ENCODE results near the gene CTDSP2.
"Not testable (repeated sequence)": the region's sequence is repeated elsewhere in the genome, so short reads cannot be mapped to it uniquely, and the experiment has no call there.

The CTDSP2 gene

GRCh38 chr12:57834086-57834876 is 12.2 kb downstream of the CTDSP2 start:
- peaks cover 85% of the 10 kb centered on the region for H3K4me1 Mint-ChIP-seq
- peak overlapping the region; percentile 84 for H3K27ac Mint-ChIP-seq
- no peaks in the 10 kb centered on the region for H3K9me3 Mint-ChIP-seq
- H3K4me3 Mint-ChIP-seq, result peak overlapping the region; percentile 3
- H3K27me3 Mint-ChIP-seq, result no peaks in the 10 kb centered on the region
- no peaks in the 10 kb centered on the region for H3K36me3 Mint-ChIP-seq

- Mint-ChIP-seq H3K4me3 (peak overlapping the region; percentile 46), H3K36me3 (no peaks in the 10 kb centered on the region), H3K9me3 (no peaks in the 10 kb centered on the region), H3K4me1 (peaks cover 83% of the 10 kb centered on the region), H3K27me3 (no peaks in the 10 kb centered on the region), H3K27ac (peak overlapping the region; percentile 77)
These were observed 12.9 kb downstream of the CTDSP2 start for GRCh38 chr12:57833672-57834071.

- Mint-ChIP-seq H3K4me3 (no peak overlapping the region), H3K27ac (no peak overlapping the region), H3K36me3 (no peaks in the 10 kb centered on the region), H3K4me1 (peaks cover 79% of the 10 kb centered on the region), H3K9me3 (no peaks in the 10 kb centered on the region), H3K27me3 (no peaks in the 10 kb centered on the region)
These were observed 13.6 kb downstream of the CTDSP2 start for GRCh38 chr12:57832966-57833365.

- H3K4me3 Mint-ChIP-seq, result no peak overlapping the region
- no peaks in the 10 kb centered on the region for H3K27me3 Mint-ChIP-seq
- no peaks in the 10 kb centered on the region for H3K9me3 Mint-ChIP-seq
- peak overlapping the region; percentile 87 for H3K27ac Mint-ChIP-seq
- peaks cover 4% of the 10 kb centered on the region for H3K36me3 Mint-ChIP-seq
- peaks cover 64% of the 10 kb centered on the region for H3K4me1 Mint-ChIP-seq
These were observed 16.1 kb downstream of the CTDSP2 start for GRCh38 chr12:57830393-57830792.

- peaks cover 6% of the 10 kb centered on the region for H3K36me3 Mint-ChIP-seq
- no peaks in the 10 kb centered on the region for H3K9me3 Mint-ChIP-seq
- no peak overlapping the region for H3K4me3 Mint-ChIP-seq
- peak overlapping the region; percentile 87 for H3K27ac Mint-ChIP-seq
- H3K4me1 Mint-ChIP-seq, result peaks cover 57% of the 10 kb centered on the region
- no peaks in the 10 kb centered on the region for H3K27me3 Mint-ChIP-seq
These were observed 17.3 kb downstream of the CTDSP2 start for GRCh38 chr12:57829025-57829777.

GRCh38 chr12:57826966-57827365 is 19.6 kb downstream of the CTDSP2 start:
- H3K9me3 Mint-ChIP-seq, result no peaks in the 10 kb centered on the region

GRCh38 chr12:57826400-57826799 is 20.1 kb downstream of the CTDSP2 start:
- peak overlapping the region; percentile 51 for H3K27ac Mint-ChIP-seq
- H3K9me3 Mint-ChIP-seq, result no peaks in the 10 kb centered on the region
- no peak overlapping the region for H3K4me3 Mint-ChIP-seq
- peaks cover 6% of the 10 kb centered on the region for H3K36me3 Mint-ChIP-seq
- no peaks in the 10 kb centered on the region for H3K27me3 Mint-ChIP-seq
- peaks cover 33% of the 10 kb centered on the region for H3K4me1 Mint-ChIP-seq

More at GRCh38 chr12:57826966-57827365, 19.6 kb downstream of the CTDSP2 start:
- no peak overlapping the region for H3K4me3 Mint-ChIP-seq
- H3K4me1 Mint-ChIP-seq, result peaks cover 37% of the 10 kb centered on the region
- H3K27me3 Mint-ChIP-seq, result no peaks in the 10 kb centered on the region
- peak overlapping the region; percentile 90 for H3K27ac Mint-ChIP-seq
- peaks cover 6% of the 10 kb centered on the region for H3K36me3 Mint-ChIP-seq

GRCh38 chr12:57825451-57825850 is 21.1 kb downstream of the CTDSP2 start:
- H3K4me3 Mint-ChIP-seq, result no peak overlapping the region
- peak overlapping the region; percentile 88 for H3K27ac Mint-ChIP-seq
- no peaks in the 10 kb centered on the region for H3K27me3 Mint-ChIP-seq
- H3K4me1 Mint-ChIP-seq, result peaks cover 28% of the 10 kb centered on the region
- no peaks in the 10 kb centered on the region for H3K9me3 Mint-ChIP-seq
- peaks cover 6% of the 10 kb centered on the region for H3K36me3 Mint-ChIP-seq

- no peaks in the 10 kb centered on the region for H3K9me3 Mint-ChIP-seq
- no peaks in the 10 kb centered on the region for H3K27me3 Mint-ChIP-seq
- peaks cover 17% of the 10 kb centered on the region for H3K4me1 Mint-ChIP-seq
- H3K4me3 Mint-ChIP-seq, result no peak overlapping the region
- peak overlapping the region; percentile 59 for H3K27ac Mint-ChIP-seq
- peaks cover 7% of the 10 kb centered on the region for H3K36me3 Mint-ChIP-seq
These were observed 22.5 kb downstream of the CTDSP2 start for GRCh38 chr12:57823908-57824640.

GRCh38 chr12:57823131-57823907 is 23.2 kb downstream of the CTDSP2 start:
- H3K36me3 Mint-ChIP-seq, result peaks cover 11% of the 10 kb centered on the region
- no peak overlapping the region for H3K4me3 Mint-ChIP-seq
- no peaks in the 10 kb centered on the region for H3K9me3 Mint-ChIP-seq
- no peaks in the 10 kb centered on the region for H3K27me3 Mint-ChIP-seq
- H3K4me1 Mint-ChIP-seq, result peaks cover 17% of the 10 kb centered on the region
- H3K27ac Mint-ChIP-seq, result peak overlapping the region; percentile 59

- Mint-ChIP-seq H3K4me3 (no peak overlapping the region), H3K9me3 (no peaks in the 10 kb centered on the region), H3K27ac (peak overlapping the region; percentile 55), H3K27me3 (no peaks in the 10 kb centered on the region), H3K4me1 (peaks cover 18% of the 10 kb centered on the region), H3K36me3 (peaks cover 11% of the 10 kb centered on the region)
These were observed 24.0 kb downstream of the CTDSP2 start for GRCh38 chr12:57822392-57823130.

- no peak overlapping the region for H3K27ac Mint-ChIP-seq
- H3K4me3 Mint-ChIP-seq, result no peak overlapping the region
- H3K36me3 Mint-ChIP-seq, result peaks cover 8% of the 10 kb centered on the region
- H3K9me3 Mint-ChIP-seq, result no peaks in the 10 kb centered on the region
- H3K4me1 Mint-ChIP-seq, result peaks cover 13% of the 10 kb centered on the region
- no peaks in the 10 kb centered on the region for H3K27me3 Mint-ChIP-seq
These were observed 24.9 kb downstream of the CTDSP2 start for GRCh38 chr12:57821474-57822214.

- peak overlapping the region; percentile 92 for H3K27ac Mint-ChIP-seq
- H3K4me3 Mint-ChIP-seq, H3K9me3 Mint-ChIP-seq, H3K36me3 Mint-ChIP-seq, H3K27me3 Mint-ChIP-seq: not testable (repeated sequence)
- peaks cover 13% of the 10 kb centered on the region for H3K4me1 Mint-ChIP-seq
These were observed 25.5 kb downstream of the CTDSP2 start for GRCh38 chr12:57821015-57821414.

GRCh38 chr12:57820119-57820518 is 26.4 kb downstream of the CTDSP2 start:
- H3K36me3 Mint-ChIP-seq, H3K27me3 Mint-ChIP-seq, H3K9me3 Mint-ChIP-seq, H3K4me3 Mint-ChIP-seq, H3K4me1 Mint-ChIP-seq, H3K27ac Mint-ChIP-seq: not testable (repeated sequence)

Data from activated naive CD4-positive, alpha-beta T cell treated with anti-CD3 and anti-CD28 coated beads, Interleukin-2, amount 50 U/mL, for 24 hours (primary cell).